ENCODE measurements around the gene HAUS5.

Gene HAUS5

GRCh38 chr19:35585848-35586247 is 26.7 kb upstream of the HAUS5 start, which contains the start of gene PMIS2:
Gene PMIS2, plus strand, starts transcription at chr19:35586173. Its CDS starts 87 bp downstream, at chr19:35586260.
- TF ChIP-seq USF1 (IDR thresholded peaks at IDR 0.05) (no peak), CEBPB (IDR thresholded peaks at IDR 0.05) (no peak), ZBTB7A (IDR thresholded peaks at IDR 0.05; ENCODE audit: low read depth) (no peak), YY1 (IDR thresholded peaks at IDR 0.05; ENCODE audit: low read depth) (no peak), NFIC (IDR thresholded peaks at IDR 0.05) (no peak), RAD21 (IDR thresholded peaks at IDR 0.05; ENCODE audit: low read depth) (no peak), EGR1 (IDR thresholded peaks at IDR 0.05) (no peak), MAX (IDR thresholded peaks at IDR 0.05) (no peak), CREB1 (IDR thresholded peaks at IDR 0.05; ENCODE audit: low read depth) (no peak), REST (IDR thresholded peaks at IDR 0.05; ENCODE audit: low read depth) (no peak)

GRCh38 chr19:35587321-35587720 is 25.2 kb upstream of the HAUS5 start:
- TF ChIP-seq TCF12 (IDR thresholded peaks at IDR 0.05; ENCODE audit: low read depth), result no peak
- no peak for TF ChIP-seq REST (IDR thresholded peaks at IDR 0.05; ENCODE audit: low read depth)
- TF ChIP-seq EGR1 (IDR thresholded peaks at IDR 0.05), result no peak
- TF ChIP-seq NFIC (IDR thresholded peaks at IDR 0.05), result no peak
- TF ChIP-seq TEAD4 (IDR thresholded peaks at IDR 0.05), result no peak

- TF ChIP-seq EGR1 (IDR thresholded peaks at IDR 0.05) (no peak), ZBTB7A (IDR thresholded peaks at IDR 0.05; ENCODE audit: low read depth) (no peak), FOXM1 (IDR thresholded peaks at IDR 0.05; ENCODE audit: borderline replicate concordance, low read depth) (no peak), TEAD4 (IDR thresholded peaks at IDR 0.05) (no peak), TCF12 (IDR thresholded peaks at IDR 0.05; ENCODE audit: low read depth) (no peak), CEBPB (IDR thresholded peaks at IDR 0.05) (no peak), USF1 (IDR thresholded peaks at IDR 0.05) (no peak), MAX (IDR thresholded peaks at IDR 0.05) (no peak), CREB1 (IDR thresholded peaks at IDR 0.05; ENCODE audit: low read depth) (no peak), YY1 (IDR thresholded peaks at IDR 0.05; ENCODE audit: low read depth) (no peak), TAF1 (IDR thresholded peaks at IDR 0.05; ENCODE audit: low read depth) (no peak), NFIC (IDR thresholded peaks at IDR 0.05) (no peak), REST (IDR thresholded peaks at IDR 0.05; ENCODE audit: low read depth) (no peak), EP300 (IDR thresholded peaks at IDR 0.05; ENCODE audit: borderline replicate concordance) (no peak), RAD21 (IDR thresholded peaks at IDR 0.05; ENCODE audit: low read depth) (no peak)
Measured at GRCh38 chr19:35590875-35591274, 21.7 kb upstream of the HAUS5 start.

- peak; percentile 74 for TF ChIP-seq RAD21 (IDR thresholded peaks at IDR 0.05; ENCODE audit: low read depth)
- no peak for TF ChIP-seq CEBPB (IDR thresholded peaks at IDR 0.05)
- no peak for TF ChIP-seq TEAD4 (IDR thresholded peaks at IDR 0.05)
Measured at GRCh38 chr19:35592226-35592625, 20.3 kb upstream of the HAUS5 start.

- no peak for TF ChIP-seq CEBPB (IDR thresholded peaks at IDR 0.05)
- TF ChIP-seq NFIC (IDR thresholded peaks at IDR 0.05), result no peak
Measured at GRCh38 chr19:35595928-35596327, 16.6 kb upstream of the HAUS5 start.

Measured in Ishikawa (cell line).